Psoas muscle (tissue), 8 donors: ENCODE measurements around the gene AIDA. TPM values are rescaled to one million over a fixed set of nuclear protein-coding genes. Genes with fewer than 3 reads are reported as not detected.

Experiments used
- ATAC-seq, 4 donors: fragments of 200-7000 bp; cut with Tn5 transposase; one replicate each; pipeline ENCODE4 v1.9.1; 2020; ENCODE audit warnings: moderate library complexity in 3 of 4, mild to moderate bottlenecking in 2 of 4
- DNase-seq, 2 donors: peaks; one replicate each; pipeline ENCODE4 v3.0.0-alpha.2; 2020
- H3K27ac ChIP-seq: fragments of 200-600 bp; one replicate; pipeline ENCODE4 v1.8.0; 2022
- H3K27me3 ChIP-seq, 3 donors: fragments of 200-600 bp in 1 of 3; one replicate each; pipeline versions ENCODE4 v1.6.1 to v1.8.0; 2013 to 2022; ENCODE audit warnings: low read length in 2 of 3, mild to moderate bottlenecking in 2 of 3, moderate library complexity in 1 of 3; ENCODE audit not compliant: insufficient read depth in 3 of 3
- H3K36me3 ChIP-seq, 2 donors: fragments of 200-600 bp in 1 of 2; one replicate each; pipeline versions ENCODE4 v1.6.1 to v1.8.0; 2013 to 2022; ENCODE audit warnings: low read depth in 1 of 2, mild to moderate bottlenecking in 1 of 2, moderate library complexity in 1 of 2; ENCODE audit not compliant: insufficient read depth in 1 of 2
- H3K4me1 ChIP-seq: fragments of 200-600 bp; one replicate; pipeline ENCODE4 v1.8.0; 2022
- H3K4me3 ChIP-seq: fragments of 200-600 bp; one replicate; pipeline ENCODE4 v1.8.0; 2022; ENCODE audit warnings: mild to moderate bottlenecking
- H3K9me3 ChIP-seq: fragments of 200-600 bp; one replicate; pipeline ENCODE4 v1.8.0; 2022
- WGBS, 3 donors: extraction: QIAGEN DNeasy Blood & Tissue Kit; methylation state at CpG; one replicate each; pipeline versions ENCODE4 v1.1.6 to v1.1.7; 2013; 5-methylcytosine and 5-hydroxymethylcytosine counted together
- intact Hi-C, 2 donors: fragments of 100-400 bp; cut with DNase I; formaldehyde crosslinking; loops; one replicate each; pipeline versions ENCODE4 v1.11.0 to v1.14.2; 2022
- polyA plus RNA-seq, 3 donors: library from polyadenylated mRNA; stranded (reverse); fragments of 200-250 nt; gene quantifications; one replicate each; pipeline ENCODE4 v1.2.3, GENCODE V29; 2013
- total RNA-seq, 4 donors: library from RNA; stranded (reverse); fragmentation: NEBNext Ultra II Directional in 2 of 4; extraction: Animal tissue kit (Norgen Biotek cat#: 25700) in 2 of 4; gene quantifications; one replicate each; pipeline versions ENCODE4 v1.2.1 to v1.2.4, GENCODE V29; 2021 to 2023
- TF ChIP-seq, protein P1 (sequence below): fragments of 200-600 bp; IDR thresholded peaks from one replicate; pipeline ENCODE4 v1.8.0; 2022; ENCODE audit warnings: antibody characterized with exemption
- donor health status: healthy with polysubstance abuse.
- donor health status: DM: no; HTN: no; CAD: no; lungs with moderate emphysema.
- donor health status: Bipolar disorder and iron deficiency.
- donor health status: healthy.
- donor health status: DM: yes; HTN: yes; CAD: no.
- donor health status: DM: no; HTN: no; CAD: no.
- donor health status: DM: no; HTN: no; CAD: no.
- donor health status: DM: yes; HTN: yes; CAD: no.

The AIDA gene
- total and polyA plus RNA-seq, 7 donors = 17.8 to 57.9 (median 37.8) TPM

DNA sequence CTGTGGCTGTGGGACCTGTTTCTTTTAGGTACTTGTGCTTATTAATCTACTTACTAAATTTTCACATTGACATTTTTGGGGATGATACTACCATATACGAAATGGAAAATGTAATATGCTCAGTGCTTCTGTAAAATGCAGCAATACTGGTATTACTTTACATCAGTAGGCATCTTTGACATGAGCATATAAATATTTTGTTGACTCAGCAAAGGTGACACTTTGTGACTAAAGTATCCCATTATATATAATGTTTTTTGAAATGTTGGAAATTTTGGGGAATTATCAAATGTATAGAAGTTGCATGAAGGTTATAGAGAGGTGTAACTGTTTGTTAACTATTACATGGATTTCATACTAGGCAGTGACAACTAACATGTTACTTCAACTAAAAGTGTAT lies 22.4 kb upstream of the AIDA start:
- no peak overlapping the region for H3K27ac ChIP-seq
- 75 to 82% (median 80%) methylated on average over 1 of the region's 1 CpG for WGBS, 3 donors
- ATAC-seq (no peak), DNase-seq (no peak)
- peaks cover 0 to 72% of the 10 kb centered on the region in 2 donors for H3K36me3 ChIP-seq
- no peaks in the 10 kb centered on the region for H3K27me3 ChIP-seq
- H3K9me3 ChIP-seq = no peaks in the 10 kb centered on the region
- no peaks in the 10 kb centered on the region for H3K4me1 ChIP-seq
- TF ChIP-seq, protein P1, sequence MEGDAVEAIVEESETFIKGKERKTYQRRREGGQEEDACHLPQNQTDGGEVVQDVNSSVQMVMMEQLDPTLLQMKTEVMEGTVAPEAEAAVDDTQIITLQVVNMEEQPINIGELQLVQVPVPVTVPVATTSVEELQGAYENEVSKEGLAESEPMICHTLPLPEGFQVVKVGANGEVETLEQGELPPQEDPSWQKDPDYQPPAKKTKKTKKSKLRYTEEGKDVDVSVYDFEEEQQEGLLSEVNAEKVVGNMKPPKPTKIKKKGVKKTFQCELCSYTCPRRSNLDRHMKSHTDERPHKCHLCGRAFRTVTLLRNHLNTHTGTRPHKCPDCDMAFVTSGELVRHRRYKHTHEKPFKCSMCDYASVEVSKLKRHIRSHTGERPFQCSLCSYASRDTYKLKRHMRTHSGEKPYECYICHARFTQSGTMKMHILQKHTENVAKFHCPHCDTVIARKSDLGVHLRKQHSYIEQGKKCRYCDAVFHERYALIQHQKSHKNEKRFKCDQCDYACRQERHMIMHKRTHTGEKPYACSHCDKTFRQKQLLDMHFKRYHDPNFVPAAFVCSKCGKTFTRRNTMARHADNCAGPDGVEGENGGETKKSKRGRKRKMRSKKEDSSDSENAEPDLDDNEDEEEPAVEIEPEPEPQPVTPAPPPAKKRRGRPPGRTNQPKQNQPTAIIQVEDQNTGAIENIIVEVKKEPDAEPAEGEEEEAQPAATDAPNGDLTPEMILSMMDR = no peak
- intact Hi-C loops = loop anchor here in 1 of 2 donors (5.0 kb wide), 1 partner anchor 348 kb away; no protein-coding TSS in a partner anchor
- no peak overlapping the region for H3K4me3 ChIP-seq

DNA sequence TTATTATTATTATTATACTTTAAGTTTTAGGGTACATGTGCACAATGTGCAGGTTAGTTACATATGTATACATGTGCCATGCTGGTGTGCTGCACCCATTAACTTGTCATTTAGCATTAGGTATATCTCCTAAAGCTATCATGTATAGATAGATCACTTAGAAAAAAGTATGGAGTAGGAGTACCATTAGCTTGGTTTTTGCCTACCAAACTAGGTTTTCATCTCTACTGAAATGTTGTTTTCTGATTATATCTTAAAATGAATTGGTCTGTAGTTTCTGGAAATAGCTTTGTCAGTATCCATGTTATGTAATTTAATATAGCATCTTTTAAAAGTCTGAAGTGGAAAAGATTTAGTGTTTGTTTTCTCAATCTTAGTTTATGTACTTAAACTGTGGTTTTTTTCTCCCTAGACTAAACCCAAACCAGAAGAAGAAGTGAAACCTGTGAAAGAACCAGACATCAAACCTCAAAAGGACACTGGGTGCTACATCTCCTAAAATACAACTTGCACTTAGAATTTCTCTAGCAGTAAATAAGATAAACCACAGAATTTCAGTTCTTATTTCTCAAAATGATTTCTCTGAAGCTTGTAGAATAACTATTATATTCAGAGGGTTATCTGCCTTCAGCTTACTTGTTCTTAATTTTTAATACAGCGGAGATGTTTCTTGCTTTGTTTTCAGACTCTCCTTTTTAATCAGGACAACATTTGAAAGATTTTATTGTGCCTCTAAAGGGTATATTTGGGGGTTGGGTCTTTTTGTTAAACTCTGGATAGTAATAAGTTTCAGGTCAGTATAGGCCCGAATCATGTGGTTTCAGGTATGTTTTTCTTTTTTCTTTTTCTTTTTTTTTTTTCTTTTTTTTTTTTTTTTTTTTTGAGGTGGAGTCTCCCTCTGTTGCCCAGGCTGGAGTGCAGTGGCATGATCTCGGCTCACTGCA lies 20.2 kb upstream of the AIDA start:
- H3K4me1 ChIP-seq = no peaks in the 10 kb centered on the region
- H3K4me3 ChIP-seq = no peak overlapping the region
- ATAC-seq (no peak), DNase-seq (no peak)
- H3K9me3 ChIP-seq = no peaks in the 10 kb centered on the region
- H3K27ac ChIP-seq = no peak overlapping the region
- H3K27me3 ChIP-seq = no peaks in the 10 kb centered on the region
- WGBS, 3 donors = 88 to 92% (median 90%) methylated on average over 3 of the region's 3 CpGs
- H3K36me3 ChIP-seq = peaks cover 0 to 94% of the 10 kb centered on the region in 2 donors
- intact Hi-C loops = no loop called here
- TF ChIP-seq, protein P1 = no peak

DNA sequence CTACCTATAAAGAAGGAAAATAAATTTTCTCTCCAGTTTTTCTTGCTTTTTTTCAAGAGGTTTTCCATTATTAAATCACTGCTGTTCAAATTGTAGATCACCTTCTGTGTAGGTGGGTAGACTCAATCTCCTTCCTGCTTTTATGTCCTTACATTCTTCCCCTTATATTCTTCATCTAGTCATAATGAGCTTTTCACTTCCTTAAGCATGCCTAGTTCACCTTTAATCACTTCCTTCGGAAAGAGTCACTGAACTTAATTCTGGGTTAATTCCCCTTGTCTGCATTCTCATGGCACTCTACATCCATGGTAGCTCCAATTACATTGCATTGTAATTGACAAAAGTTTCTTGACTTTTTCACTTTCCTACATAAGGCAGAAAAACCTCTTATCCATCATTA lies 18.6 kb upstream of the AIDA start:
- intact Hi-C loops = no loop called here
- TF ChIP-seq, protein P1 = no peak
- ATAC-seq (no peak), DNase-seq (no peak)
- H3K27ac ChIP-seq = no peak overlapping the region
- no peaks in the 10 kb centered on the region for H3K27me3 ChIP-seq
- H3K4me1 ChIP-seq = no peaks in the 10 kb centered on the region
- no peak overlapping the region for H3K4me3 ChIP-seq
- H3K9me3 ChIP-seq = no peaks in the 10 kb centered on the region
- peaks cover 0 to 100% of the 10 kb centered on the region in 2 donors for H3K36me3 ChIP-seq
- WGBS, 3 donors = 71 to 85% (median 72%) methylated on average over 1 of the region's 1 CpG

DNA sequence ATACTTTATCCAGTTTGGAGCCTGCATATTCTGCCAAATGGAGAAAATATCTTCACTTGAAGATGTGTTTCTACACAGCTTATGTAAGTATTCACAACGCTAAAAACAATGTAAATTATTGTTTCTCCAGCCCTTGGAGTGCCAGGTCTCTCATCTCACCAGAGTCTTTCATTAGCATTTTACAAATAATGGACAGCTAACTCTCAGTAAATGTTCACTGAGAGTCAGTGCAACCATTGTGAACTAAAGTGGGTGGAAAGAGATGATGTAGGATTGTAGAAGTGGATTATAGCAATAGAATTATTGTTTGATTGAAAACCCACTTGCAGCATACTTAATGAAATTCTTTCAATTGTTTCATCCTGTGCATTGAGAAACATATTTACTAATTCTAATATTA lies 16.5 kb upstream of the AIDA start:
- DNase-seq (no peak), ATAC-seq (no peak)
- H3K9me3 ChIP-seq = no peaks in the 10 kb centered on the region
- H3K4me1 ChIP-seq = no peaks in the 10 kb centered on the region
- intact Hi-C loops = loop anchor here in 1 of 2 donors (5.0 kb wide), 1 partner anchor 76 kb away; no protein-coding TSS in a partner anchor
- TF ChIP-seq, protein P1 = no peak
- no peaks in the 10 kb centered on the region for H3K27me3 ChIP-seq
- H3K4me3 ChIP-seq = no peak overlapping the region
- H3K27ac ChIP-seq = no peak overlapping the region
- peaks cover 0 to 100% of the 10 kb centered on the region in 2 donors for H3K36me3 ChIP-seq
- WGBS, 3 donors = 92 to 96% (median 94%) methylated on average over 1 of the region's 1 CpG
